GM21390 (cell line): ENCODE data around the gene POLD1.

Experiments
- ATAC-seq: cut with Tn5 transposase; IDR thresholded peaks from one replicate; pipeline ENCODE4 v1.9.1; 2021; ENCODE audit not compliant: unreplicated experiment

POLD1 gene

GRCh38 chr19:50461066-50461875 lies 77.1 kb downstream of the POLD1 start:
- ATAC-seq: no peak

GRCh38 chr19:50462970-50463369 lies 78.8 kb downstream of the POLD1 start:
- no peak for ATAC-seq

- ATAC-seq: no peak
Observed at GRCh38 chr19:50464348-50464747, 80.2 kb downstream of the POLD1 start.

GRCh38 chr19:50465000-50465399 lies 80.9 kb downstream of the POLD1 start:
- no peak for ATAC-seq

GRCh38 chr19:50465986-50466705 lies 82.0 kb downstream of the POLD1 start:
- ATAC-seq: no peak

- ATAC-seq: no peak
Observed at GRCh38 chr19:50466706-50467039, 82.5 kb downstream of the POLD1 start.

GRCh38 chr19:50467566-50467965 lies 83.4 kb downstream of the POLD1 start:
- no peak for ATAC-seq
